Suprapubic skin (tissue), 4 donors: ENCODE data around the gene RNF141. TPM values are rescaled to one million over a fixed set of nuclear protein-coding genes. Genes with fewer than 3 reads are reported as not detected.
A peak's percentile ranks its signal among the peaks of the same experiment; 100 is the strongest.

Experiments
- DNase-seq, 2 donors: peaks; one replicate each; pipeline ENCODE4 v3.0.0-alpha.2; 2019; ENCODE audit warnings: low spot score in 2 of 2
- H3K27ac ChIP-seq: fragments of 200-600 bp; sonication (generic); one replicate; pipeline ENCODE4 v1.5.1; 2019
- H3K27me3 ChIP-seq: fragments of 200-600 bp; sonication (generic); one replicate; pipeline ENCODE4 v1.5.1; 2019
- H3K36me3 ChIP-seq: fragments of 200-600 bp; sonication (generic); one replicate; pipeline ENCODE4 v1.5.1; 2019
- H3K4me1 ChIP-seq: fragments of 200-600 bp; sonication (generic); one replicate; pipeline ENCODE4 v1.5.1; 2019
- H3K4me3 ChIP-seq: fragments of 200-600 bp; sonication (generic); one replicate; pipeline ENCODE4 v1.5.1; 2019; ENCODE audit warnings: mild to moderate bottlenecking
- H3K9me3 ChIP-seq: fragments of 200-600 bp; sonication (generic); one replicate; pipeline ENCODE4 v1.5.1; 2019
- EP300 ChIP-seq: sonication (generic); formaldehyde crosslinking; IDR thresholded peaks from one replicate; pipeline ENCODE4 v1.6.1; 2017; ENCODE audit warnings: antibody characterized with exemption
- POLR2A ChIP-seq, 2 donors: fragments of 450-650 bp; IDR thresholded peaks; one replicate each; pipeline ENCODE4 v1.6.1; 2017; ENCODE audit warnings: antibody characterized with exemption in 2 of 2, mild to moderate bottlenecking in 2 of 2, moderate library complexity in 2 of 2
- POLR2AphosphoS5 ChIP-seq, 3 donors: sonication (generic); formaldehyde crosslinking; IDR thresholded peaks; one replicate each; pipeline ENCODE4 v1.6.1; 2017; ENCODE audit warnings: antibody characterized with exemption in 3 of 3
- WGBS: methylation state at CpG from one replicate; pipeline ENCODE4 v1.1.5; 2018; 5-methylcytosine and 5-hydroxymethylcytosine counted together
- total RNA-seq, 4 donors: library from RNA; depleted of rRNA; stranded (reverse); fragments of >200 nt; gene quantifications; one replicate each; pipeline ENCODE4 v1.1.0, GENCODE V29; 2016
- TF ChIP-seq, protein P1 (sequence below), 2 donors: fragments of 200-600 bp in 1 of 2; fragments of 450-650 bp in 1 of 2; sonication (generic) in 1 of 2; IDR thresholded peaks; one replicate each; pipeline ENCODE4 v1.5.1; 2016 to 2019; ENCODE audit warnings: antibody characterized with exemption in 2 of 2, mild to moderate bottlenecking in 1 of 2, moderate library complexity in 1 of 2

Gene RNF141
- total RNA-seq, 4 donors from 2014 or later: 68.2 to 83.4 (median 73.7) TPM

DNA sequence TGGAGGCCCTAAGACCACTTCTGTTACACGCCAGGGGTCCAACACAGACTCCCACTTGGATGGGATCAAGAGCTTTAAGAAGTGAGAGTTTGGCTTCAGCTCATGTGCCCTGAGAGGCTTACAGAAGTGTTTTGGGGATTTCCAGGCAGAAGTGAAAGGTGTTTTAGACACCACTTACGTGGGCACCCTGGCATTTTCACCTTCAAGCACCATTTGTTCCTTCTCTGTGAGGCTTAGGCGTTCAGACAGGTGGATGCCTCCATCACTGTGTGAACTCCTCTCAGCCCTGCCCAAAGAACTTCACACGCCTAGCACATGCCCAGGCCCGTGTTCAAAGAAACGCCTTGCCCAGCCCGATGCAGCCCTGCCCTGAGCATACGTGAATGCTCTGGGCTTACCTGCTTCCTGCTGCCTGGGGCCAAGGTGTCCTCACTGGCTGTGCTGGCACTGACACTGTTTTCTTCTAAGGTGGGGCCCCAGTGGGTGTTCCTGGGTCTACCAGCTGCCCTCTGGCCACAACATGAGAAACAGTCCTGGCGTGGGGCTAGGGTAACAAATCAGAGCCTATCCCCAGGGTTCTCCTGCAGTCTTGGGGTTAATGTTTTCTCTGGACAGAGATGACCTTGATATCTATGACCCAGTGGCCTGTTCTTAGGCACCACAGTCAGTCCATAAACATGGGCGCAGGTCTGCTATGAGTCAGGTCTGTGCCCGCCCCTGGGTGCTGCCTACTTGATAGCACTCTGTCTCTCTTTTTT is 51.9 kb downstream of the RNF141 start:
- Histone ChIP-seq H3K4me1 (peaks cover 34% of the 10 kb centered on the region), H3K27me3 (no peaks in the 10 kb centered on the region), H3K27ac (peak overlapping the region; percentile 90), H3K36me3 (peaks cover 11% of the 10 kb centered on the region), H3K9me3 (no peaks in the 10 kb centered on the region), H3K4me3 (no peak overlapping the region)
- WGBS: 69% methylated on average over 11 of the region's 11 CpGs
- no peak for TF ChIP-seq EP300
- TF ChIP-seq, protein P1, sequence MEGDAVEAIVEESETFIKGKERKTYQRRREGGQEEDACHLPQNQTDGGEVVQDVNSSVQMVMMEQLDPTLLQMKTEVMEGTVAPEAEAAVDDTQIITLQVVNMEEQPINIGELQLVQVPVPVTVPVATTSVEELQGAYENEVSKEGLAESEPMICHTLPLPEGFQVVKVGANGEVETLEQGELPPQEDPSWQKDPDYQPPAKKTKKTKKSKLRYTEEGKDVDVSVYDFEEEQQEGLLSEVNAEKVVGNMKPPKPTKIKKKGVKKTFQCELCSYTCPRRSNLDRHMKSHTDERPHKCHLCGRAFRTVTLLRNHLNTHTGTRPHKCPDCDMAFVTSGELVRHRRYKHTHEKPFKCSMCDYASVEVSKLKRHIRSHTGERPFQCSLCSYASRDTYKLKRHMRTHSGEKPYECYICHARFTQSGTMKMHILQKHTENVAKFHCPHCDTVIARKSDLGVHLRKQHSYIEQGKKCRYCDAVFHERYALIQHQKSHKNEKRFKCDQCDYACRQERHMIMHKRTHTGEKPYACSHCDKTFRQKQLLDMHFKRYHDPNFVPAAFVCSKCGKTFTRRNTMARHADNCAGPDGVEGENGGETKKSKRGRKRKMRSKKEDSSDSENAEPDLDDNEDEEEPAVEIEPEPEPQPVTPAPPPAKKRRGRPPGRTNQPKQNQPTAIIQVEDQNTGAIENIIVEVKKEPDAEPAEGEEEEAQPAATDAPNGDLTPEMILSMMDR (IDR thresholded peaks at IDR 0.05): no peak
- TF ChIP-seq POLR2A (IDR thresholded peaks at IDR 0.05): no peak
- TF ChIP-seq POLR2AphosphoS5 (IDR thresholded peaks at IDR 0.05): peak in 2 of 3 donors; percentile 34 to 69
- DNase-seq: peak in 1 of 2 donors; percentile 78

DNA sequence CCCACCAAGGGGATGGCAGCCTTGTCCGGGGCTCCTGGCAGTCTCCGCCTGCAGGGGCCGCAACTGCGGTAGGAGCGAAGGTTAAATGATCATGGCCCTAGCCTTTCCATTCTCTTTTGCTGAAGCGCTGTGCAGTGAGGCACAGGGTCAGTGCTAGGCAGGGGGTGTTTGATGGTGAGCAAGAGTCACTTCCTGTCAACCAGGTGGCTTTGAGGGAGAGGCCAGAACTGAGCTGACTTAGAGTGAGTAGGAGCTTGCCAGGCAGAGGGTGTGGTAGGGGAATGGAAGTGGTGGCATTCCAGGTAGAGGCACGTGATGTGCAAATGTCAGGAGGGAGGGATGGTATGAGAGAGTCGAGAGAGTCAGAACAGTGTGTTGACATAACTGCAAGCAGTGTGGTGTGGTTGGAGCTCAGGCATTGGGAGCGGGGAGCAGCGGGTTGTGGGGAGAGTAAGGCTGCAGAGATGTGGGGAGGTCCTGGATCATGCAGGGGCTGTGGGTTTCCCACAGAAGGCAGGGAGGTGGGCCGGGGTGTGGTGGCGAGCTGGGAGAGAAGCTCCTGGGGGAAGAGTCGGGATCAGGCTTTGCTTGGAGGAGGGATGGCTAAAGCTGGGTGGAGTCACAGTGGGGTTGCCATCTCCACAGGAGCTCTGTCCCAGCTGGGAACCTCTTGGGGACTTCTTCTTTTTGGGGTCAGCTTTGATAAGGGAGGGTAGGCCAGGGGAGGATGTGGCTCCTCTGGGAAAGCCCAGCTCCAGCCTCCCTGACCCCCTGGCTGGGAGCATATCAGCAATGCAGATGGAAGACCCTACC is 52.7 kb downstream of the RNF141 start:
- WGBS: 65% methylated on average over 13 of the region's 13 CpGs

DNA sequence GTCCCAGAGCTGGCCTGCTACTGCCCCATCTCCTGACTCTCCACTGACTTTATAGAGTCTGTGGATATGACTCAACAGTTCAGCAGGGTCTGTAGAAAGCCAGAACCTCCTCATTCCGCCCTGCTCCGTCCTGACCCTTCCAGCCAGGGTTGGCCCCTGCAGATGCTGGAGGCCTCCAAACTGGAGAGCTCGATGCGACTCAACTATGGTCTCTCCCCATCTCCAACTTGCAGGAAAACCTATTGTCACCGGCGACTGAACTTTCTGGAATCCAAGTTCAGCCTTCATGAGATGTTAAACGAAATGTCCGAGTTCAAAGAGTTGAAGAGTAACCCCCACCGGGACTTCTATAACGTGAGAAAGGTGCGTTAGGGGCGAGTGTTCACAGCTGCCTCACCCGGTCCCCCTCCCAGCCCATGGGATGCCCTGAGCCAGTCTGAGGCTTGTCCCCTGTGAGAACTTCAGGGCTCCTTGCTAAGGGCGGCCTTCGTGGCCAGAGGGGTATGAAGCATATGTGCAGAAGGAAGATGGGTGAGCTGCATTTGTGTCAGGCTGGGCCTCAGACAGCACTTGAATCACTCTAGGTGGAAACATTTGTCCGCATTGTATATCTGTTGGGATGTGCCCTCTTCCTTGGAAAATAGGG is 53.9 kb downstream of the RNF141 start:
- no peak overlapping the region for H3K4me3 ChIP-seq
- 93% methylated on average over 16 of the region's 16 CpGs for WGBS

More for the DNA sequence above, 52.7 kb downstream of the RNF141 start:
- no peak for TF ChIP-seq POLR2A (IDR thresholded peaks at IDR 0.05)
- TF ChIP-seq POLR2AphosphoS5 (IDR thresholded peaks at IDR 0.05): peak in 2 of 3 donors; percentile 13 to 33
- no peak overlapping the region for H3K4me3 ChIP-seq
- H3K27me3 ChIP-seq: no peaks in the 10 kb centered on the region
- peak overlapping the region; percentile 90 for H3K27ac ChIP-seq
- peaks cover 9% of the 10 kb centered on the region for H3K36me3 ChIP-seq
- no peaks in the 10 kb centered on the region for H3K9me3 ChIP-seq
- DNase-seq: peak in 1 of 2 donors; percentile 72
- peaks cover 34% of the 10 kb centered on the region for H3K4me1 ChIP-seq

DNA sequence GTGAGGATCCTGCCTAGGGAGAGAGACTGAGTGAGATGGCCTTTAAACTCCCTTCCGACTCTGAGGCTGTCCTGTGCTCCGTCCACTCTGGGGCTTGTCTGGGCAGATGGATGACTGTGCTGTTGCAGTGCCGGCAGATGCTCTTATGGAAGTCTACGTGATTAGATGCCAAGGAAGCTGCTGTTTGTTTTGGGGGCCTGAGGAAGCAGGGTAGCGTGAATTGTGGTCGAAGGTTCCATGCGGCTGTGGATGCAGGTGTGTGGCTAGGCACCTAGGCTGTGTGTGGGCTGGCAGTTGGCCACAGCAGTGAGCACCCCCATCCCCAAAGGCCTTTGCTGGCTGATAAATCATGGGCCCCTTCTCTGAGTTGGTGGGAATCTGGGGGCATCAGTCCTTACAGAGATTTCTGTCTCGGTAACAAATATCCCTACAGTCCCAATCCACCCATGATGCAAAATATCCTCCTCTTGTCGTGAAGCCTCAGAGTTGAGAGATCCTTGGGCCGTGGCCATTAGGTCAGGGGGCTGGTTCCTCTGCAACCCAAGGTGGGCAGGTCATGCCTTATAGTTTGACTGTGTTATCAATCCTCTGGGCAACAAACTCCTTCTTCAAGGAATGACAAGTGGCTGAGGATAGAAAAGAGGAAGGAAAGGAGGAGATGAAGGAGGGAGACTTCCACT is 54.7 kb downstream of the RNF141 start:
- 98% methylated on average over 9 of the region's 10 CpGs for WGBS
- Histone ChIP-seq H3K27me3 (no peaks in the 10 kb centered on the region), H3K4me3 (no peak overlapping the region), H3K36me3 (peaks cover 6% of the 10 kb centered on the region), H3K9me3 (no peaks in the 10 kb centered on the region), H3K4me1 (peaks cover 31% of the 10 kb centered on the region), H3K27ac (no peak overlapping the region)
- TF ChIP-seq POLR2A (IDR thresholded peaks at IDR 0.05) (no peak), POLR2AphosphoS5 (IDR thresholded peaks at IDR 0.05) (no peak), EP300 (no peak)
- TF ChIP-seq, protein P1 (IDR thresholded peaks at IDR 0.05): no peak
- peak in 1 of 2 donors; percentile 56 for DNase-seq

More for the DNA sequence above, 53.9 kb downstream of the RNF141 start:
- Histone ChIP-seq H3K9me3 (no peaks in the 10 kb centered on the region), H3K36me3 (peaks cover 6% of the 10 kb centered on the region), H3K4me1 (peaks cover 32% of the 10 kb centered on the region), H3K27me3 (no peaks in the 10 kb centered on the region), H3K27ac (peak overlapping the region; percentile 90)
- TF ChIP-seq EP300 (no peak), POLR2A (IDR thresholded peaks at IDR 0.05) (no peak), POLR2AphosphoS5 (IDR thresholded peaks at IDR 0.05) (no peak)
- TF ChIP-seq, protein P1 (IDR thresholded peaks at IDR 0.05): no peak
- peak in 1 of 2 donors; percentile 68 for DNase-seq

DNA sequence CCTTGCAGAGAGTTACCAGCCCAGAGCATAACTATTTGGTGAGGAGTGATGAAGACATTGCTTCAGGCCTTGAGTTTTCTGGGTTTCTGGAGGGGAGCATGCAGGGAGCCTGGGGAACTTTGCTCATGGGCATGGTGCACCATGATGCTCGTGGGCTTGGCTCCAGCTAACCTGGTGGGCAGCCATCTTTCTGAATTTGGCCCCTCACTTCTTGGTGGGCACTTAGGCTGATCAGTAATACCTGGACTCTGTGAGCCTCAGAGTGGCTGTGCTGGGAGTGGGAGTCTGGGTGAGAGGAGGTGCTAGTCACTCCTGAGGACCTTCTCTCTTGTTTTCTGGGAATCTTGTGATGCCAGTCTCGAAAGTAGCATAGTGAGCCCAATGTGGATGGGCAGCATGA is 55.3 kb downstream of the RNF141 start:
- TF ChIP-seq POLR2A (IDR thresholded peaks at IDR 0.05): no peak
- TF ChIP-seq POLR2AphosphoS5 (IDR thresholded peaks at IDR 0.05): no peak
- TF ChIP-seq EP300: no peak
- TF ChIP-seq, protein P1 (IDR thresholded peaks at IDR 0.05): no peak
- H3K4me1 ChIP-seq: peaks cover 28% of the 10 kb centered on the region
- peaks cover 6% of the 10 kb centered on the region for H3K36me3 ChIP-seq
- no peak overlapping the region for H3K4me3 ChIP-seq
- H3K27ac ChIP-seq: no peak overlapping the region
- H3K9me3 ChIP-seq: no peaks in the 10 kb centered on the region
- H3K27me3 ChIP-seq: no peaks in the 10 kb centered on the region
- WGBS: 0% methylated on average over 1 of the region's 2 CpGs
- DNase-seq: peak; percentile 34 to 47
